ENCODE results near the gene CYSTM1. TPM values are rescaled to one million over a fixed set of nuclear protein-coding genes. Genes with fewer than 3 reads are reported as not detected.

Gene CYSTM1
- total and polyA plus RNA-seq, 8 donors, result 28.4 to 90.4 (median 35.1) TPM

- intact Hi-C loops (cut with DNase I), result loop anchor here in 1 of 2 donors (10.0 kb wide), 1 partner anchor 348 kb away; the partner anchor contains the start of gene PSD2
- Histone ChIP-seq H3K27ac (no peak overlapping the region), H3K9me3 (no peaks in the 10 kb centered on the region), H3K4me1 (peaks cover 17 to 27% of the 10 kb centered on the region in 2 donors), H3K27me3 (peaks cover 0 to 31% of the 10 kb centered on the region in 2 donors), H3K36me3 (no peaks in the 10 kb centered on the region), H3K4me3 (no peak overlapping the region)
- no peak for TF ChIP-seq CTCF (IDR thresholded peaks at IDR 0.05)
- no peak for DNase-seq
- no peak for ATAC-seq
Measured at GRCh38 chr5:140142856-140143255, 32.1 kb upstream of the CYSTM1 start.

GRCh38 chr5:140143521-140144258 is 31.3 kb upstream of the CYSTM1 start:
- intact Hi-C loops (cut with DNase I), result loop anchor here in 1 of 2 donors (10.0 kb wide), 1 partner anchor 349 kb away; the partner anchor contains the start of gene PSD2
- ATAC-seq (no peak), DNase-seq (no peak)
- Histone ChIP-seq H3K4me3 (no peak overlapping the region), H3K36me3 (no peaks in the 10 kb centered on the region), H3K27ac (no peak overlapping the region), H3K4me1 (peaks cover 17 to 27% of the 10 kb centered on the region in 2 donors), H3K27me3 (peaks cover 0 to 31% of the 10 kb centered on the region in 2 donors), H3K9me3 (no peaks in the 10 kb centered on the region)
- no peak for TF ChIP-seq CTCF (IDR thresholded peaks at IDR 0.05)

- Histone ChIP-seq H3K36me3 (no peaks in the 10 kb centered on the region), H3K4me1 (peaks cover 17 to 27% of the 10 kb centered on the region in 2 donors), H3K4me3 (peak overlapping the region in 1 of 2 donors; percentile 27), H3K9me3 (no peaks in the 10 kb centered on the region), H3K27me3 (peaks cover 0 to 31% of the 10 kb centered on the region in 2 donors), H3K27ac (no peak overlapping the region)
- no peak for ATAC-seq
- TF ChIP-seq CTCF (IDR thresholded peaks at IDR 0.05), result no peak
- DNase-seq, result no peak
- intact Hi-C loops (cut with DNase I), result loop anchor here in 1 of 2 donors (5.0 to 10.0 kb wide), 2 partner anchors 68 to 350 kb away; partner anchors contain the start of gene PSD2
Measured at GRCh38 chr5:140145256-140145655, 29.7 kb upstream of the CYSTM1 start.

GRCh38 chr5:140145818-140146522 is 29.0 kb upstream of the CYSTM1 start:
- H3K4me3 ChIP-seq, result peak overlapping the region; percentile 17 to 27
- H3K4me1 ChIP-seq, result peaks cover 12 to 22% of the 10 kb centered on the region in 2 donors
- ATAC-seq, result peak; percentile 96
- H3K9me3 ChIP-seq, result no peaks in the 10 kb centered on the region
- H3K36me3 ChIP-seq, result no peaks in the 10 kb centered on the region
- intact Hi-C loops (cut with DNase I), result loop anchor here in 1 of 2 donors (5.0 to 10.0 kb wide), 2 partner anchors 69 to 351 kb away; partner anchors contain the start of gene PSD2
- peak; percentile 69 to 91 for TF ChIP-seq CTCF (IDR thresholded peaks at IDR 0.05)
- H3K27ac ChIP-seq, result peak overlapping the region in 1 of 2 donors; percentile 37
- DNase-seq, result peak; percentile 57 to 94 (median 72)
- peaks cover 0 to 31% of the 10 kb centered on the region in 2 donors for H3K27me3 ChIP-seq

GRCh38 chr5:140146523-140146842 is 28.5 kb upstream of the CYSTM1 start:
- Histone ChIP-seq H3K36me3 (no peaks in the 10 kb centered on the region), H3K27me3 (peaks cover 0 to 31% of the 10 kb centered on the region in 2 donors), H3K9me3 (no peaks in the 10 kb centered on the region), H3K27ac (no peak overlapping the region), H3K4me1 (peaks cover 12 to 21% of the 10 kb centered on the region in 2 donors), H3K4me3 (peak overlapping the region in 1 of 2 donors; percentile 27)
- TF ChIP-seq CTCF (IDR thresholded peaks at IDR 0.05), result no peak
- ATAC-seq (no peak), DNase-seq (no peak)
- intact Hi-C loops (cut with DNase I), result loop anchor here in 1 of 2 donors (5.0 to 10.0 kb wide), 2 partner anchors 69 to 352 kb away; partner anchors contain the start of gene PSD2

Data from left lung (tissue), 10 donors.